ENCODE results near the gene HSPA12B.

DNA sequence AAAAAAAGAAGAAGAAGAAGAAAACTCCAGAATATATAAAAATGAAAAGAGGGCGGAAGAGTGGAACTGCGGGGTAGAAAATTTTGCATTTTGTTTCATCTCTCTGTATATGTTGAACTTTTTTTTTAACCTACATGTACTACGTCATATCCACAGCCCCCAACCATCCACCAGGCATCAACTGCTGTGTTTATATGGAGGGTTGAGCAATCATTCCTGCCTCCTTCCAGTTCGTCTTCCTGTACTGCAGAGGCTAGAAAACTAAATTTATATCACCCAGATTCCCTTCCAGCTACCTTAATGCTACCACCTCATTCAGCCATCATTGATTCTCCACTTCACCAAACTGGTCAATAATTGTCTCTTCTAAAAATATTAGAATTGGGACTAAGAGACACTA lies 10.6 kb upstream of the HSPA12B start:
- TF ChIP-seq, protein P1, sequence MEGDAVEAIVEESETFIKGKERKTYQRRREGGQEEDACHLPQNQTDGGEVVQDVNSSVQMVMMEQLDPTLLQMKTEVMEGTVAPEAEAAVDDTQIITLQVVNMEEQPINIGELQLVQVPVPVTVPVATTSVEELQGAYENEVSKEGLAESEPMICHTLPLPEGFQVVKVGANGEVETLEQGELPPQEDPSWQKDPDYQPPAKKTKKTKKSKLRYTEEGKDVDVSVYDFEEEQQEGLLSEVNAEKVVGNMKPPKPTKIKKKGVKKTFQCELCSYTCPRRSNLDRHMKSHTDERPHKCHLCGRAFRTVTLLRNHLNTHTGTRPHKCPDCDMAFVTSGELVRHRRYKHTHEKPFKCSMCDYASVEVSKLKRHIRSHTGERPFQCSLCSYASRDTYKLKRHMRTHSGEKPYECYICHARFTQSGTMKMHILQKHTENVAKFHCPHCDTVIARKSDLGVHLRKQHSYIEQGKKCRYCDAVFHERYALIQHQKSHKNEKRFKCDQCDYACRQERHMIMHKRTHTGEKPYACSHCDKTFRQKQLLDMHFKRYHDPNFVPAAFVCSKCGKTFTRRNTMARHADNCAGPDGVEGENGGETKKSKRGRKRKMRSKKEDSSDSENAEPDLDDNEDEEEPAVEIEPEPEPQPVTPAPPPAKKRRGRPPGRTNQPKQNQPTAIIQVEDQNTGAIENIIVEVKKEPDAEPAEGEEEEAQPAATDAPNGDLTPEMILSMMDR (conservative IDR thresholded peaks at IDR 0.05; ENCODE audit: low read length): no peak
- no peak for TF ChIP-seq EZH2phosphoT487 (IDR thresholded peaks at IDR 0.05; ENCODE audit: borderline replicate concordance, low read depth, low read length)

Data from OCI-LY7 (cell line).